PC-3 (cell line): ENCODE data around the gene HERC3. TPM values are rescaled to one million over a fixed set of nuclear protein-coding genes. Genes with fewer than 3 reads are reported as not detected.

Source experiments
- ATAC-seq: fragments of 200-7000 bp; cut with Tn5 transposase; 2 replicates; pipeline ENCODE4 v1.9.1; 2020; ENCODE audit warnings: mild to moderate bottlenecking, moderate library complexity
- BruUV-seq: library from RNA; stranded (reverse); fragments of 400-500 nt; replicated peaks from 2 replicates; lab custom pipeline; 2021; lab: Mats Ljungman, UMichigan
- CTCF ChIA-PET: fragments of 300-600 bp; sonication (Branson Sonifier 250); formaldehyde crosslinking; loops from one replicate; lab custom pipeline; 2022; ENCODE audit warnings: antibody characterized with exemption; lab: Charles Lee
- POLR2A ChIA-PET: fragments of 300-600 bp; sonication (Branson Sonifier 250); formaldehyde crosslinking; loops from one replicate; lab custom pipeline; 2022; ENCODE audit warnings: antibody characterized with exemption; ENCODE audit not compliant: unreplicated experiment; lab: Charles Lee
- DNase-seq: peaks from one replicate; pipeline ENCODE4 v3.0.0-alpha.2; 2015
- H2AFZ ChIP-seq: fragments of 300-600 bp; sonication (generic); 2 replicates; pipeline ENCODE4 v1.6.0; 2016; ENCODE audit warnings: antibody characterized with exemption, low read length
- H3F3A ChIP-seq: fragments of 300-600 bp; sonication (generic); one replicate; pipeline ENCODE4 v1.6.0; 2017; ENCODE audit warnings: antibody characterized with exemption, low read length, control low read depth, mild to moderate bottlenecking; ENCODE audit not compliant: unreplicated experiment
- H3K27ac ChIP-seq: fragments of 300-600 bp; sonication (generic); 2 replicates; pipeline ENCODE4 v1.5.1; 2016; ENCODE audit warnings: mild to moderate bottlenecking, low read length
- H3K27me3 ChIP-seq: fragments of 300-600 bp; sonication (generic); 2 replicates; pipeline ENCODE4 v1.6.1; 2016; ENCODE audit warnings: low read length, mixed read lengths
- H3K36me3 ChIP-seq: fragments of 300-600 bp; sonication (generic); 2 replicates; pipeline ENCODE4 v1.6.1; 2016; ENCODE audit warnings: low read depth, mixed run types, low read length, mixed read lengths
- H3K4me1 ChIP-seq: fragments of 300-600 bp; sonication (generic); 2 replicates; pipeline ENCODE4 v1.5.1; 2016; ENCODE audit warnings: low read length; ENCODE audit not compliant: insufficient read depth
- H3K4me2 ChIP-seq: fragments of 300-600 bp; sonication (generic); 2 replicates; pipeline ENCODE4 v1.6.0; 2016; ENCODE audit warnings: low read length
- H3K4me3 ChIP-seq: fragments of 300-600 bp; sonication (generic); 2 replicates; pipeline ENCODE4 v1.5.1; 2016; ENCODE audit warnings: mild to moderate bottlenecking, low read length, mixed read lengths
- H3K79me2 ChIP-seq: fragments of 300-600 bp; sonication (generic); 2 replicates; pipeline ENCODE4 v1.6.1; 2017; ENCODE audit warnings: low read length, mixed read lengths
- H3K9ac ChIP-seq: fragments of 300-600 bp; sonication (generic); 2 replicates; pipeline ENCODE4 v1.6.0; 2016; ENCODE audit warnings: mild to moderate bottlenecking, low read length
- H3K9me2 ChIP-seq: fragments of 300-600 bp; sonication (generic); replicated peaks from 2 replicates; pipeline ENCODE4 v1.6.1; 2016; ENCODE audit warnings: mixed run types, low read length, mixed read lengths
- H3K9me3 ChIP-seq: fragments of 300-600 bp; sonication (generic); 2 replicates; pipeline ENCODE4 v1.6.1; 2016; ENCODE audit warnings: low read length, mixed read lengths
- H4K20me1 ChIP-seq: fragments of 300-600 bp; sonication (generic); 2 replicates; pipeline ENCODE4 v1.6.1; 2016; ENCODE audit warnings: low read length, mixed read lengths
- EZH2 ChIP-seq: fragments of 300-600 bp; sonication (generic); IDR thresholded peaks from one replicate; pipeline ENCODE4 v1.6.1; 2017; ENCODE audit warnings: antibody characterized with exemption, mild to moderate bottlenecking, low read length; ENCODE audit not compliant: unreplicated experiment
- EZH2phosphoT487 ChIP-seq: fragments of 300-600 bp; sonication (generic); IDR thresholded peaks from 2 replicates; pipeline ENCODE4 v1.6.1; 2018; ENCODE audit warnings: mild to moderate bottlenecking, antibody characterized with exemption, low read length, borderline replicate concordance
- intact Hi-C: fragments of 100-400 bp; cut with micrococcal nuclease; formaldehyde crosslinking; loops from 2 replicates; pipeline ENCODE4 v1.9.0; 2023
- total RNA-seq: library from RNA; depleted of rRNA; stranded (reverse); fragments of >200 nt; gene quantifications from 2 replicates; pipeline ENCODE4 v1.2.3, GENCODE V29; 2014
- TF ChIP-seq, protein P1 (sequence below): fragments of 300-600 bp; sonication (generic); conservative IDR thresholded peaks from 2 replicates; pipeline ENCODE4 v1.5.1; 2017; ENCODE audit warnings: antibody characterized with exemption, low read depth, mild to moderate bottlenecking, low read length

Gene HERC3
- total RNA-seq, 1 experiment from 2014 or later: 5.2 TPM

DNA sequence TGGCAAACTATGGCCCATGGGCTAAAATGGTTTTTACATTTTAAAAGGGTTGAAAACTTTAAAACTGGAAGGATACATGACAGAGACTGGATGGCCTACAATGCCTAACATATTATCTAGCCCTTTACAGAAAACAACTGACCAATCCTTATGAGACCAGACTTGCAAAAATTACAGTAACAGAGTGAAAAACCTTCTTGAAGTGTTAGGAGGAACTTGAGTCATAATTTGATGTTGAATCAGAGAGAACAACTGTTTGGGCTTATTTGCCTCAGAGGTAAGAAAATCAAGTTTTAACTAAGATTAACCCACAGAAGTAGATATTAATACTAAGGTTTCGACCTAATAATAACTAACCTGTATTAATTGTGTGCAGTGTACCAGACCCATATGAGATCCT lies 117.7 kb downstream of the HERC3 start:
- POLR2A ChIA-PET: no interaction called here
- H3K36me3 ChIP-seq: no peaks in the 10 kb centered on the region
- no peak for DNase-seq

DNA sequence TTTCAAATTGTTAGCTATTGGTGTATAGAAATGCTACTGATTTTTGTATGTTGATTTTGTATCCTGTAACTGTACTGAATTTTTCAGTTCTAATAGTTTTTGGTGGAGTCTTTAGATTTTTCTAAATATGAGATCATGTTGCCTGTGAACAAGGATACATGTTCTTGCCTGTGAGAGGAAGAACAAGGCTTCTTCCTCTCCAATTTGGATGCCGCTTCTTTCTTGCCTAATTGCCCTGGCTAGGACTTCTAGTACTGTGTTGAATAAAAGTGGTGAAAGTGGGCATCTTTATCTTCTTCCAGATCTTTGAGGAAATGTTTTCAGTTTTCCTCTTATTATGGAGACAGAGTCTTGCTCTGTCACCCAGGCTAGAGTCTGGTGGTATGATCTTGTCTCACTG lies 121.5 kb downstream of the HERC3 start:
- TF ChIP-seq, protein P1, sequence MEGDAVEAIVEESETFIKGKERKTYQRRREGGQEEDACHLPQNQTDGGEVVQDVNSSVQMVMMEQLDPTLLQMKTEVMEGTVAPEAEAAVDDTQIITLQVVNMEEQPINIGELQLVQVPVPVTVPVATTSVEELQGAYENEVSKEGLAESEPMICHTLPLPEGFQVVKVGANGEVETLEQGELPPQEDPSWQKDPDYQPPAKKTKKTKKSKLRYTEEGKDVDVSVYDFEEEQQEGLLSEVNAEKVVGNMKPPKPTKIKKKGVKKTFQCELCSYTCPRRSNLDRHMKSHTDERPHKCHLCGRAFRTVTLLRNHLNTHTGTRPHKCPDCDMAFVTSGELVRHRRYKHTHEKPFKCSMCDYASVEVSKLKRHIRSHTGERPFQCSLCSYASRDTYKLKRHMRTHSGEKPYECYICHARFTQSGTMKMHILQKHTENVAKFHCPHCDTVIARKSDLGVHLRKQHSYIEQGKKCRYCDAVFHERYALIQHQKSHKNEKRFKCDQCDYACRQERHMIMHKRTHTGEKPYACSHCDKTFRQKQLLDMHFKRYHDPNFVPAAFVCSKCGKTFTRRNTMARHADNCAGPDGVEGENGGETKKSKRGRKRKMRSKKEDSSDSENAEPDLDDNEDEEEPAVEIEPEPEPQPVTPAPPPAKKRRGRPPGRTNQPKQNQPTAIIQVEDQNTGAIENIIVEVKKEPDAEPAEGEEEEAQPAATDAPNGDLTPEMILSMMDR: no peak
- no peak for TF ChIP-seq EZH2phosphoT487
- TF ChIP-seq EZH2: no peak
- no peak overlapping the region for H3K27ac ChIP-seq
- ChIA-PET CTCF (no interaction called here), POLR2A (no interaction called here)
- no peak for ATAC-seq
- DNase-seq: no peak
- no peaks in the 10 kb centered on the region for H3K9me2 ChIP-seq
- H3K9me3 ChIP-seq: no peaks in the 10 kb centered on the region
- no peak overlapping the region for H2AFZ ChIP-seq
- no peaks in the 10 kb centered on the region for H3K4me1 ChIP-seq
- no peaks in the 10 kb centered on the region for H4K20me1 ChIP-seq
- H3K36me3 ChIP-seq: peaks cover 11% of the 10 kb centered on the region
- BruUV-seq: no TSS peak
- H3K9ac ChIP-seq: no peak overlapping the region
- intact Hi-C loops: no loop called here
- H3F3A ChIP-seq: no peaks in the 10 kb centered on the region
- H3K79me2 ChIP-seq: no peaks in the 10 kb centered on the region
- H3K4me3 ChIP-seq: no peak overlapping the region
- no peaks in the 10 kb centered on the region for H3K27me3 ChIP-seq
- no peak overlapping the region for H3K4me2 ChIP-seq

More for the DNA sequence above, 117.7 kb downstream of the HERC3 start:
- Histone ChIP-seq H2AFZ (no peak overlapping the region), H3K9me2 (no peaks in the 10 kb centered on the region), H3F3A (no peaks in the 10 kb centered on the region), H3K27ac (no peak overlapping the region), H3K9me3 (no peaks in the 10 kb centered on the region), H3K4me2 (no peak overlapping the region), H4K20me1 (no peaks in the 10 kb centered on the region), H3K4me3 (no peak overlapping the region), H3K27me3 (no peaks in the 10 kb centered on the region), H3K79me2 (no peaks in the 10 kb centered on the region), H3K4me1 (peaks cover 12% of the 10 kb centered on the region), H3K9ac (no peak overlapping the region)
- BruUV-seq: no TSS peak
- no peak for ATAC-seq
- CTCF ChIA-PET: no interaction called here
- intact Hi-C loops: loop anchor here (10.0 kb wide), 1 partner anchor 255 kb away; no protein-coding TSS in a partner anchor
- TF ChIP-seq EZH2phosphoT487 (no peak), EZH2 (no peak)
- TF ChIP-seq, protein P1: no peak

DNA sequence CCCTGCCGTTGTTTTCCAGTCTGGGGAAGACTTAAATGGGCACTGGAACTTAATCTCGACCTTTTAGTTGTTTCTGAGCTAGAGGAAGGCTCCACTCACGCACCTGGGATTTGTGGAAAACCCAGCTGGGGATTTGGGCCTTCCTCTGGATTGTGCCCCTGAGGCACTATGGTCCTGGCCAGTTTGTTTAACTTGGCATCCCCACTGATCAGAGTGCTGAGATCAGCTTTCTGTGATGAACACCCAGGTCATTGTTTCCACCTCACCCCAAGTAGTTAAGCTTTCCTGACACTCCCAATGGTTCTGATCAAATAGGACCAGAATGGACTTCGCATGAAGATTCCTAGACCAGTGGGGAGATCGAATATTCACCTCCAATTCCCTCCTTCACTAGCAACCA lies 125.8 kb downstream of the HERC3 start:
- ChIA-PET CTCF (no interaction called here), POLR2A (no interaction called here)
- Histone ChIP-seq H2AFZ (no peak overlapping the region), H3K4me1 (no peaks in the 10 kb centered on the region), H3F3A (no peaks in the 10 kb centered on the region), H3K9ac (no peak overlapping the region), H3K27ac (no peak overlapping the region), H4K20me1 (no peaks in the 10 kb centered on the region), H3K79me2 (no peaks in the 10 kb centered on the region), H3K9me3 (no peaks in the 10 kb centered on the region), H3K27me3 (no peaks in the 10 kb centered on the region), H3K4me2 (no peak overlapping the region), H3K4me3 (no peak overlapping the region), H3K9me2 (no peaks in the 10 kb centered on the region), H3K36me3 (peaks cover 11% of the 10 kb centered on the region)
- TF ChIP-seq, protein P1: no peak
- TF ChIP-seq EZH2phosphoT487 (no peak), EZH2 (no peak)
- no peak for ATAC-seq
- BruUV-seq: no TSS peak
- intact Hi-C loops: no loop called here
- DNase-seq: no peak
